K562 (cell line): ENCODE measurements around the gene SHISA7. TPM values are rescaled to one million over a fixed set of nuclear protein-coding genes. Genes with fewer than 3 reads are reported as not detected.

Experiments used
- BRF1 ChIP-seq: IDR thresholded peaks from 3 replicates; pipeline ENCODE4 v1.6.1; 2011; ENCODE audit warnings: borderline replicate concordance, mild to moderate bottlenecking; ENCODE audit not compliant: insufficient read length; ENCODE audit errors: extremely low read depth
- CSDE1 ChIP-seq, 2 experiments: fragments of 450-650 bp; IDR thresholded peaks; 2 replicates each; pipeline ENCODE4 v1.6.1; 2016; ENCODE audit warnings: mild to moderate bottlenecking in 1 of 2
- EWSR1 ChIP-seq: fragments of 450-650 bp; IDR thresholded peaks from 2 replicates; pipeline ENCODE4 v1.6.1; 2018; ENCODE audit warnings: borderline replicate concordance, mild to moderate bottlenecking, low read depth, moderate library complexity; ENCODE audit not compliant: partially characterized antibody
- HDAC2 ChIP-seq: fragments of 450-650 bp; IDR thresholded peaks from 2 replicates; pipeline ENCODE4 v1.6.1; 2016; ENCODE audit warnings: mild to moderate bottlenecking
- MTA3 ChIP-seq: fragments of 450-650 bp; formaldehyde crosslinking; IDR thresholded peaks from 2 replicates; pipeline ENCODE4 v1.6.1; 2017; ENCODE audit warnings: mild to moderate bottlenecking, borderline replicate concordance
- MYC ChIP-seq, 2 experiments: fragments of 250-450 bp in 1 of 2; sonication (Bioruptor Pico) in 1 of 2; IDR thresholded peaks; 2 replicates each; pipeline versions ENCODE4 v1.5.1 to v1.6.1; 2012 to 2021; ENCODE audit warnings: low read depth in 2 of 2, borderline replicate concordance in 1 of 2, improper control_type of control experiment in 1 of 2, low read length in 1 of 2, mild to moderate bottlenecking in 1 of 2, moderate library complexity in 1 of 2
- NCOA6 ChIP-seq: fragments of 450-650 bp; IDR thresholded peaks from 2 replicates; pipeline ENCODE4 v1.6.1; 2017; ENCODE audit warnings: mild to moderate bottlenecking
- NR2F6 ChIP-seq: fragments of 450-650 bp; formaldehyde crosslinking; IDR thresholded peaks from 2 replicates; pipeline ENCODE4 v1.4.0; 2020; ENCODE audit warnings: mild to moderate bottlenecking
- PYGO2 ChIP-seq: fragments of 450-650 bp; IDR thresholded peaks from 2 replicates; pipeline ENCODE4 v1.6.1; 2016; ENCODE audit warnings: mild to moderate bottlenecking, missing genetic modification characterization, moderate library complexity, missing compliant biosample characterization
- RBM34 ChIP-seq: fragments of 200-400 bp; formaldehyde crosslinking; IDR thresholded peaks from 2 replicates; pipeline ENCODE4 v1.6.1; 2018; ENCODE audit warnings: low read length, borderline replicate concordance; ENCODE audit not compliant: insufficient read depth
- SPI1 ChIP-seq: IDR thresholded peaks from 2 replicates; pipeline ENCODE4 v1.6.1; 2011; ENCODE audit warnings: low read depth, low read length, control low read depth, borderline replicate concordance
- TBL1XR1 ChIP-seq, 2 experiments: IDR thresholded peaks; 2 replicates each; pipeline ENCODE4 v1.6.1; 2012; ENCODE audit warnings: improper control_type of control experiment in 2 of 2, low read length in 2 of 2, mild to moderate bottlenecking in 1 of 2
- ZC3H8 ChIP-seq: fragments of 450-650 bp; IDR thresholded peaks from 2 replicates; pipeline ENCODE4 v1.6.1; 2017
- ZNF121 ChIP-seq: sonication (generic); formaldehyde crosslinking; conservative IDR thresholded peaks from 2 replicates; pipeline ENCODE4 v1.8.0; 2022; ENCODE audit warnings: missing genetic modification reagents
- ZNF133 ChIP-seq: fragments of 250-450 bp; sonication (Bioruptor Pico); IDR thresholded peaks from 2 replicates; pipeline ENCODE4 v1.4.0; 2020; ENCODE audit warnings: mild to moderate bottlenecking
- ZNF140 ChIP-seq: fragments of 250-450 bp; sonication (Bioruptor Pico); IDR thresholded peaks from 2 replicates; pipeline ENCODE4 v1.8.0; 2021; ENCODE audit warnings: moderate library complexity, mild to moderate bottlenecking, inconsistent platforms
- ZNF263 ChIP-seq: sonication (generic); formaldehyde crosslinking; IDR thresholded peaks from 2 replicates; pipeline ENCODE4 v1.8.0; 2022; ENCODE audit warnings: mild to moderate bottlenecking, missing genetic modification reagents, borderline replicate concordance
- polyA plus RNA-seq, 8 experiments: library from polyadenylated mRNA; depleted of rRNA in 4 of 8; stranded (reverse) in 5 of 8; unstranded in 3 of 8; fragments of >200 nt; fragmentation: Nextera tagmentation in 2 of 8; fragmentation: Illumina TruSeq in 1 of 8; extraction: Ambion mirVana in 2 of 8; extraction: Trizol in 1 of 8; gene quantifications; 2 replicates each; pipeline versions ENCODE4 v1.2.1 to v1.2.3, GENCODE V29; 2011 to 2014; ENCODE audit warnings: inconsistent platforms in 1 of 8, missing spikeins in 1 of 8
- total RNA-seq, 7 experiments: library from RNA; depleted of rRNA in 6 of 7; stranded (reverse); fragments of >200 nt in 6 of 7; fragmentation: Illumina TruSeq in 2 of 7; extraction: Trizol in 2 of 7; gene quantifications; 2 replicates each; pipeline versions ENCODE4 v1.2.1 to v1.2.3, GENCODE V29; 2011 to 2021; ENCODE audit warnings: low replicate concordance in 1 of 7
- TF ChIP-seq, protein P1 (sequence below): fragments of 250-450 bp; sonication (Bioruptor Pico); IDR thresholded peaks from 2 replicates; pipeline ENCODE4 v1.4.0; 2020
- TF ChIP-seq, protein P2 (sequence below): sonication (generic); formaldehyde crosslinking; IDR thresholded peaks from 2 replicates; pipeline ENCODE4 v1.8.0; 2022; ENCODE audit warnings: mild to moderate bottlenecking, missing genetic modification reagents
- TF ChIP-seq, protein P3 (sequence below): sonication (generic); formaldehyde crosslinking; IDR thresholded peaks from 2 replicates; pipeline ENCODE4 v1.8.1; 2023; ENCODE audit warnings: mild to moderate bottlenecking, missing genetic modification reagents, moderate library complexity
- TF ChIP-seq, protein P4 (sequence below): fragments of 250-450 bp; sonication (Bioruptor Pico); IDR thresholded peaks from 2 replicates; pipeline ENCODE4 v1.5.0; 2020; ENCODE audit warnings: mild to moderate bottlenecking, borderline replicate concordance
- TF ChIP-seq, protein P5 (sequence below): sonication (generic); formaldehyde crosslinking; IDR thresholded peaks from 2 replicates; pipeline ENCODE4 v1.8.0; 2022; ENCODE audit warnings: mild to moderate bottlenecking, missing genetic modification reagents

SHISA7 gene
- total and polyA plus RNA-seq, 9 of the 15 experiments (the other 6 are each of a cell fraction or from before 2014, with no cell fraction given), result 0.01 to 0.40 (median 0.07) TPM

DNA sequence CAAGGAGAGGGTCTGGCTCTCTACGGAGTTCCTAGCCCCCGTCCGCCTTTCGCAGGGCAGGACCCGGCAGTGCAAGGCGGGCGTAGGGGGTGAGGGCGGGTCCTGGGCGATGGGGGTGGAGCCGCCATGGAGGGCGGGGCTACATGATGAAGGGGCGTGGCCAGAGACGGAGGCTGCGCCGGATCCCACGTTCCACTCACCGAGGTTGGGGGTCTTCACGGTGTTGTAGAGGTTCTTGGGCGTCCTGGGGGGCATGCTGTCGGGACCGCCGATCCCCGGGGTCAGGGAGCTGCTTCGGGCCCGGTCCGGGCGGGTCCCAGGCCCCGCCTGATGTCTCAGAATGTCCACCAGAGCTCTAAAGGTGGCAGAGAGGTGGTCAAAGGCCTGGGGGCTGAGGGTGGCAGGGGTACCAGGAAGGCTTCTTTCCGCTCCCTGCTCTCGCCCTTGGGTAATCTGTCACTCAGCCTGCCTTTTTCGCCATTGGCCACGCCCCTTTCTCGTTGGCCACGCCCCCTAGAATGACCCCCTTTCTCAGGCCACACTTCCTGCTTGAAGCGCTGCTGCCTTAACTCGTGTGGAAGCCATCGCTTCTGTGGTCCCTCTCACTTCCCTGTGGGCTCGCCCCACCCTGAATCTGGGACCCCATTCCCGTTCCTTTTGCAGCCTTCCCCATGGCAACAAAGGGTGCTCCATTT lies 2.5 kb downstream of the SHISA7 start (continued):
- no peak for TF ChIP-seq ZNF140 (CRISPR knock-in tag)
- peak; percentile 68; the same call in 1 of the 2 replicates for TF ChIP-seq MTA3
- TF ChIP-seq HDAC2, result no peak
- no peak for TF ChIP-seq ZNF133 (CRISPR knock-in tag)
- no peak for TF ChIP-seq ZNF263
- no peak for TF ChIP-seq TBL1XR1 (IDR thresholded peaks at IDR 0.05; ENCODE audit: low read length in 2 of 2)
- TF ChIP-seq EWSR1, result no peak
- TF ChIP-seq, protein P1, sequence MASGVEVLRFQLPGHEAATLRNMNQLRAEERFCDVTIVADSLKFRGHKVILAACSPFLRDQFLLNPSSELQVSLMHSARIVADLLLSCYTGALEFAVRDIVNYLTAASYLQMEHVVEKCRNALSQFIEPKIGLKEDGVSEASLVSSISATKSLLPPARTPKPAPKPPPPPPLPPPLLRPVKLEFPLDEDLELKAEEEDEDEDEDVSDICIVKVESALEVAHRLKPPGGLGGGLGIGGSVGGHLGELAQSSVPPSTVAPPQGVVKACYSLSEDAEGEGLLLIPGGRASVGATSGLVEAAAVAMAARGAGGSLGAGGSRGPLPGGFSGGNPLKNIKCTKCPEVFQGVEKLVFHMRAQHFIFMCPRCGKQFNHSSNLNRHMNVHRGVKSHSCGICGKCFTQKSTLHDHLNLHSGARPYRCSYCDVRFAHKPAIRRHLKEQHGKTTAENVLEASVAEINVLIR (CRISPR knock-in tag), result no peak
- TF ChIP-seq, protein P2, sequence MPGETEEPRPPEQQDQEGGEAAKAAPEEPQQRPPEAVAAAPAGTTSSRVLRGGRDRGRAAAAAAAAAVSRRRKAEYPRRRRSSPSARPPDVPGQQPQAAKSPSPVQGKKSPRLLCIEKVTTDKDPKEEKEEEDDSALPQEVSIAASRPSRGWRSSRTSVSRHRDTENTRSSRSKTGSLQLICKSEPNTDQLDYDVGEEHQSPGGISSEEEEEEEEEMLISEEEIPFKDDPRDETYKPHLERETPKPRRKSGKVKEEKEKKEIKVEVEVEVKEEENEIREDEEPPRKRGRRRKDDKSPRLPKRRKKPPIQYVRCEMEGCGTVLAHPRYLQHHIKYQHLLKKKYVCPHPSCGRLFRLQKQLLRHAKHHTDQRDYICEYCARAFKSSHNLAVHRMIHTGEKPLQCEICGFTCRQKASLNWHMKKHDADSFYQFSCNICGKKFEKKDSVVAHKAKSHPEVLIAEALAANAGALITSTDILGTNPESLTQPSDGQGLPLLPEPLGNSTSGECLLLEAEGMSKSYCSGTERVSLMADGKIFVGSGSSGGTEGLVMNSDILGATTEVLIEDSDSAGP (CRISPR knock-in tag), result no peak
- TF ChIP-seq BRF1, result no peak
- TF ChIP-seq NCOA6, result no peak
- no peak for TF ChIP-seq ZC3H8
- peak; percentile 9; the same call in 1 of the 2 replicates for TF ChIP-seq MYC (IDR thresholded peaks at IDR 0.05; ENCODE audit: low read depth, low read length)
- TF ChIP-seq MYC (CRISPR knock-in tag; IDR thresholded peaks at IDR 0.05; ENCODE audit: borderline replicate concordance, low read depth), result no peak
- no peak for TF ChIP-seq ZNF121 (CRISPR knock-in tag)
- TF ChIP-seq, protein P3, sequence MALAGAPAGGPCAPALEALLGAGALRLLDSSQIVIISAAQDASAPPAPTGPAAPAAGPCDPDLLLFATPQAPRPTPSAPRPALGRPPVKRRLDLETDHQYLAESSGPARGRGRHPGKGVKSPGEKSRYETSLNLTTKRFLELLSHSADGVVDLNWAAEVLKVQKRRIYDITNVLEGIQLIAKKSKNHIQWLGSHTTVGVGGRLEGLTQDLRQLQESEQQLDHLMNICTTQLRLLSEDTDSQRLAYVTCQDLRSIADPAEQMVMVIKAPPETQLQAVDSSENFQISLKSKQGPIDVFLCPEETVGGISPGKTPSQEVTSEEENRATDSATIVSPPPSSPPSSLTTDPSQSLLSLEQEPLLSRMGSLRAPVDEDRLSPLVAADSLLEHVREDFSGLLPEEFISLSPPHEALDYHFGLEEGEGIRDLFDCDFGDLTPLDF (CRISPR knock-in tag), result no peak
- TF ChIP-seq SPI1, result peak; percentile 61
- TF ChIP-seq PYGO2 (tag), result no peak
- no peak for TF ChIP-seq RBM34
- no peak for TF ChIP-seq NR2F6
- no peak for TF ChIP-seq CSDE1 (IDR thresholded peaks at IDR 0.05)
- TF ChIP-seq, protein P4, sequence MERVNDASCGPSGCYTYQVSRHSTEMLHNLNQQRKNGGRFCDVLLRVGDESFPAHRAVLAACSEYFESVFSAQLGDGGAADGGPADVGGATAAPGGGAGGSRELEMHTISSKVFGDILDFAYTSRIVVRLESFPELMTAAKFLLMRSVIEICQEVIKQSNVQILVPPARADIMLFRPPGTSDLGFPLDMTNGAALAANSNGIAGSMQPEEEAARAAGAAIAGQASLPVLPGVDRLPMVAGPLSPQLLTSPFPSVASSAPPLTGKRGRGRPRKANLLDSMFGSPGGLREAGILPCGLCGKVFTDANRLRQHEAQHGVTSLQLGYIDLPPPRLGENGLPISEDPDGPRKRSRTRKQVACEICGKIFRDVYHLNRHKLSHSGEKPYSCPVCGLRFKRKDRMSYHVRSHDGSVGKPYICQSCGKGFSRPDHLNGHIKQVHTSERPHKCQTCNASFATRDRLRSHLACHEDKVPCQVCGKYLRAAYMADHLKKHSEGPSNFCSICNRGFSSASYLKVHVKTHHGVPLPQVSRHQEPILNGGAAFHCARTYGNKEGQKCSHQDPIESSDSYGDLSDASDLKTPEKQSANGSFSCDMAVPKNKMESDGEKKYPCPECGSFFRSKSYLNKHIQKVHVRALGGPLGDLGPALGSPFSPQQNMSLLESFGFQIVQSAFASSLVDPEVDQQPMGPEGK (CRISPR knock-in tag), result no peak
- TF ChIP-seq, protein P5, sequence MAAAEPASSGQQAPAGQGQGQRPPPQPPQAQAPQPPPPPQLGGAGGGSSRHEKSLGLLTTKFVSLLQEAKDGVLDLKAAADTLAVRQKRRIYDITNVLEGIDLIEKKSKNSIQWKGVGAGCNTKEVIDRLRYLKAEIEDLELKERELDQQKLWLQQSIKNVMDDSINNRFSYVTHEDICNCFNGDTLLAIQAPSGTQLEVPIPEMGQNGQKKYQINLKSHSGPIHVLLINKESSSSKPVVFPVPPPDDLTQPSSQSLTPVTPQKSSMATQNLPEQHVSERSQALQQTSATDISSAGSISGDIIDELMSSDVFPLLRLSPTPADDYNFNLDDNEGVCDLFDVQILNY (CRISPR knock-in tag), result no peak
